ENCODE data around the gene EPB41L5.

DNA sequence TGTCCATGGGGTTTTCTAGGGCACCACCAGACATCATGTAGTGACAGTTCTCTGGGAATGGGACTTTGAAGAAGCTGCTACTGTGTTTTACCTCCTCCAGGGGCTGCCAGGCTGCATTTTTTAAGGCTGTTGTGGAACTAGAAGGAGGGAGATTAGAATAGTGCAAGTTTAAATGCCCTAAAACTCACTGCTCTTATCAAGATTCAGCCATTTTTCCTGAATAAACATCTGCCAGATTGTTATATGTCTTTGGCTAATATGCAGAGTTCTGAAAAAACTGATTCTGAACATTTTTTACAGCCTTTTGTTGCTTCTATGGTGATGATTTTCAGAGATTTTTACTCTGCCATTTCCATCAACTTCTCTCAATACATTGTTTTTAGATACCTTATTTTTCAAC, 8.6 kb upstream of the EPB41L5 start:
- TF ChIP-seq SIN3A (IDR thresholded peaks at IDR 0.05; ENCODE audit: borderline replicate concordance, insufficient read depth, low read length) (no peak), POLR2AphosphoS5 (IDR thresholded peaks at IDR 0.05; ENCODE audit: low read depth, low read length) (no peak)
- TF ChIP-seq, protein P1, sequence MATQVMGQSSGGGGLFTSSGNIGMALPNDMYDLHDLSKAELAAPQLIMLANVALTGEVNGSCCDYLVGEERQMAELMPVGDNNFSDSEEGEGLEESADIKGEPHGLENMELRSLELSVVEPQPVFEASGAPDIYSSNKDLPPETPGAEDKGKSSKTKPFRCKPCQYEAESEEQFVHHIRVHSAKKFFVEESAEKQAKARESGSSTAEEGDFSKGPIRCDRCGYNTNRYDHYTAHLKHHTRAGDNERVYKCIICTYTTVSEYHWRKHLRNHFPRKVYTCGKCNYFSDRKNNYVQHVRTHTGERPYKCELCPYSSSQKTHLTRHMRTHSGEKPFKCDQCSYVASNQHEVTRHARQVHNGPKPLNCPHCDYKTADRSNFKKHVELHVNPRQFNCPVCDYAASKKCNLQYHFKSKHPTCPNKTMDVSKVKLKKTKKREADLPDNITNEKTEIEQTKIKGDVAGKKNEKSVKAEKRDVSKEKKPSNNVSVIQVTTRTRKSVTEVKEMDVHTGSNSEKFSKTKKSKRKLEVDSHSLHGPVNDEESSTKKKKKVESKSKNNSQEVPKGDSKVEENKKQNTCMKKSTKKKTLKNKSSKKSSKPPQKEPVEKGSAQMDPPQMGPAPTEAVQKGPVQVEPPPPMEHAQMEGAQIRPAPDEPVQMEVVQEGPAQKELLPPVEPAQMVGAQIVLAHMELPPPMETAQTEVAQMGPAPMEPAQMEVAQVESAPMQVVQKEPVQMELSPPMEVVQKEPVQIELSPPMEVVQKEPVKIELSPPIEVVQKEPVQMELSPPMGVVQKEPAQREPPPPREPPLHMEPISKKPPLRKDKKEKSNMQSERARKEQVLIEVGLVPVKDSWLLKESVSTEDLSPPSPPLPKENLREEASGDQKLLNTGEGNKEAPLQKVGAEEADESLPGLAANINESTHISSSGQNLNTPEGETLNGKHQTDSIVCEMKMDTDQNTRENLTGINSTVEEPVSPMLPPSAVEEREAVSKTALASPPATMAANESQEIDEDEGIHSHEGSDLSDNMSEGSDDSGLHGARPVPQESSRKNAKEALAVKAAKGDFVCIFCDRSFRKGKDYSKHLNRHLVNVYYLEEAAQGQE (IDR thresholded peaks at IDR 0.05; ENCODE audit: insufficient read depth in 1 of 2, low read depth in 2 of 2, low read length in 2 of 2) = no peak
